Ramos (cell line): ENCODE measurements around the gene CDC42EP4.
"Not testable (repeated sequence)": the region's sequence is repeated elsewhere in the genome, so short reads cannot be mapped to it uniquely, and the experiment has no call there.

Experiments
- in situ Hi-C: fragments of 300-500 bp; cut with MboI; formaldehyde crosslinking; loops from one replicate; pipeline ENCODE4 v1.14.3; 2022; ENCODE audit warnings: low sequenced_read_pairs; ENCODE audit not compliant: unreplicated experiment

The CDC42EP4 gene

GRCh38 chr17:73343739-73344454 is 32.1 kb upstream of the CDC42EP4 start:
- in situ Hi-C loops: no loop called here

GRCh38 chr17:73343168-73343634 is 31.4 kb upstream of the CDC42EP4 start:
- in situ Hi-C loops: no loop called here

- in situ Hi-C loops: no loop called here
Observed at GRCh38 chr17:73342541-73343167, 30.9 kb upstream of the CDC42EP4 start.

GRCh38 chr17:73342050-73342522 is 30.3 kb upstream of the CDC42EP4 start:
- in situ Hi-C loops: no loop called here

GRCh38 chr17:73341350-73342049 is 29.7 kb upstream of the CDC42EP4 start:
- in situ Hi-C loops: no loop called here

GRCh38 chr17:73340093-73340596 is 28.3 kb upstream of the CDC42EP4 start:
- in situ Hi-C loops: no loop called here

GRCh38 chr17:73338566-73339197 is 26.9 kb upstream of the CDC42EP4 start:
- in situ Hi-C loops: no loop called here

- in situ Hi-C loops: no loop called here
Observed at GRCh38 chr17:73338050-73338521, 26.3 kb upstream of the CDC42EP4 start.

- in situ Hi-C loops: no loop called here
Observed at GRCh38 chr17:73337330-73337710, 25.5 kb upstream of the CDC42EP4 start.

- in situ Hi-C loops: no loop called here
Observed at GRCh38 chr17:73336408-73337329, 24.9 kb upstream of the CDC42EP4 start.

GRCh38 chr17:73335591-73336407 is 24.0 kb upstream of the CDC42EP4 start:
- in situ Hi-C loops: no loop called here

GRCh38 chr17:73334771-73335513 is 23.1 kb upstream of the CDC42EP4 start:
- in situ Hi-C loops: no loop called here

GRCh38 chr17:73333445-73333844 is 21.6 kb upstream of the CDC42EP4 start:
- in situ Hi-C loops: not testable (repeated sequence)

GRCh38 chr17:73331060-73331459 is 19.3 kb upstream of the CDC42EP4 start:
- in situ Hi-C loops: no loop called here

GRCh38 chr17:73327676-73328075 is 15.9 kb upstream of the CDC42EP4 start:
- in situ Hi-C loops: no loop called here

GRCh38 chr17:73325527-73325842 is 13.7 kb upstream of the CDC42EP4 start:
- in situ Hi-C loops: no loop called here

- in situ Hi-C loops: no loop called here
Observed at GRCh38 chr17:73324711-73325526, 13.1 kb upstream of the CDC42EP4 start.
